Sigmoid colon (tissue), 7 donors: ENCODE data around the gene CDK18. TPM values are rescaled to one million over a fixed set of nuclear protein-coding genes. Genes with fewer than 3 reads are reported as not detected.

Experiments
- DNase-seq: peaks from one replicate; pipeline ENCODE4 v3.0.0-alpha.2; 2019
- H3K27ac ChIP-seq, 4 donors: fragments of 200-600 bp; sonication (generic); one replicate each; pipeline ENCODE4 v1.5.1; 2016 to 2019; ENCODE audit warnings: mild to moderate bottlenecking in 1 of 4
- H3K27me3 ChIP-seq, 3 donors: fragments of 200-600 bp; sonication (generic); one replicate each; pipeline ENCODE4 v1.5.1; 2019; ENCODE audit warnings: mild to moderate bottlenecking in 1 of 3
- H3K36me3 ChIP-seq, 4 donors: fragments of 200-600 bp; sonication (generic); one replicate each; pipeline ENCODE4 v1.5.1; 2016 to 2019
- H3K4me1 ChIP-seq, 4 donors: fragments of 200-600 bp; sonication (generic); one replicate each; pipeline ENCODE4 v1.5.1; 2017 to 2019
- H3K4me3 ChIP-seq, 4 donors: fragments of 200-600 bp; sonication (generic); one replicate each; pipeline ENCODE4 v1.5.1; 2017 to 2019; ENCODE audit warnings: mild to moderate bottlenecking in 2 of 4, moderate library complexity in 1 of 4
- H3K9me3 ChIP-seq, 4 donors: fragments of 200-600 bp in 3 of 4; sonication (generic) in 3 of 4; one replicate each; pipeline versions ENCODE4 v1.5.1 to v1.6.1; 2013 to 2019
- CTCF ChIP-seq, 4 experiments: fragments of 450-650 bp in 3 of 4; fragments of 200-600 bp in 1 of 4; IDR thresholded peaks; one replicate each; pipeline ENCODE4 v1.5.1; 2016 to 2019; ENCODE audit warnings: antibody characterized with exemption in 4 of 4, mild to moderate bottlenecking in 3 of 4, moderate library complexity in 2 of 4
- EP300 ChIP-seq, 4 donors: sonication (generic); formaldehyde crosslinking; IDR thresholded peaks; one replicate each; pipeline ENCODE4 v1.6.1; 2017; ENCODE audit warnings: antibody characterized with exemption in 4 of 4
- POLR2A ChIP-seq, 2 donors: fragments of 450-650 bp; IDR thresholded peaks; one replicate each; pipeline ENCODE4 v1.6.1; 2016; ENCODE audit warnings: antibody characterized with exemption in 2 of 2, mild to moderate bottlenecking in 2 of 2, moderate library complexity in 2 of 2
- POLR2AphosphoS5 ChIP-seq, 4 donors: sonication (generic); formaldehyde crosslinking; IDR thresholded peaks; one replicate each; pipeline ENCODE4 v1.6.1; 2017; ENCODE audit warnings: antibody characterized with exemption in 4 of 4
- WGBS, 2 donors: extraction: QIAGEN DNeasy Blood & Tissue Kit; methylation state at CpG; one replicate each; pipeline ENCODE4 v1.1.7; 2013; 5-methylcytosine and 5-hydroxymethylcytosine counted together
- intact Hi-C: fragments of 100-400 bp; cut with DNase I; formaldehyde crosslinking; loops from one replicate; pipeline ENCODE4 v1.15.1; 2023
- polyA plus RNA-seq, 3 donors: library from polyadenylated mRNA; stranded (reverse); fragments of 200-250 nt; gene quantifications; one replicate each; pipeline ENCODE4 v1.2.3, GENCODE V29; 2013
- total RNA-seq, 4 donors: library from RNA; depleted of rRNA; stranded (reverse); fragments of >200 nt; gene quantifications; one replicate each; pipeline ENCODE4 v1.1.0, GENCODE V29; 2016
- donor health status: healthy with polysubstance abuse.
- donor health status: Bipolar disorder and iron deficiency.
- donor health status: healthy.

Gene CDK18
- total and polyA plus RNA-seq, 7 donors = 6.7 to 26.8 (median 13.0) TPM

- H3K27ac ChIP-seq = no peak overlapping the region
- H3K4me1 ChIP-seq = peaks cover 0 to 22% (median 20%) of the 10 kb centered on the region in 4 donors
- intact Hi-C loops = no loop called here
- peak overlapping the region in 2 of 4 donors; percentile 12 to 26 for H3K4me3 ChIP-seq
- H3K27me3 ChIP-seq = peaks cover 50 to 84% (median 66%) of the 10 kb centered on the region in 3 donors
- H3K36me3 ChIP-seq = no peaks in the 10 kb centered on the region
- whole genome bisulfite sequencing, 2 donors = 2% methylated on average over 72 to 73 of the region's 74 CpGs
- H3K9me3 ChIP-seq = no peaks in the 10 kb centered on the region
- TF ChIP-seq POLR2AphosphoS5 (IDR thresholded peaks at IDR 0.05) (no peak), EP300 (IDR thresholded peaks at IDR 0.05) (no peak), POLR2A (IDR thresholded peaks at IDR 0.05) (no peak), CTCF (IDR thresholded peaks at IDR 0.05) (no peak)
- DNase-seq = no peak
These were observed 47.4 kb upstream of the CDK18 start for GRCh38 chr1:205456868-205457745.

GRCh38 chr1:205458777-205459566 lies 45.5 kb upstream of the CDK18 start:
- no peak overlapping the region for H3K4me3 ChIP-seq
- H3K9me3 ChIP-seq = no peaks in the 10 kb centered on the region
- 54 to 60% methylated on average over 6 of the region's 6 CpGs for WGBS, 2 donors
- H3K27me3 ChIP-seq = peaks cover 37 to 76% (median 53%) of the 10 kb centered on the region in 3 donors
- no peaks in the 10 kb centered on the region for H3K36me3 ChIP-seq
- peaks cover 0 to 22% (median 20%) of the 10 kb centered on the region in 4 donors for H3K4me1 ChIP-seq
- no peak overlapping the region for H3K27ac ChIP-seq
- DNase-seq = no peak
- TF ChIP-seq POLR2A (IDR thresholded peaks at IDR 0.05) (no peak), CTCF (IDR thresholded peaks at IDR 0.05) (no peak), POLR2AphosphoS5 (IDR thresholded peaks at IDR 0.05) (no peak), EP300 (IDR thresholded peaks at IDR 0.05) (no peak)
- intact Hi-C loops = no loop called here

- Histone ChIP-seq H3K27ac (no peak overlapping the region), H3K4me3 (no peak overlapping the region), H3K4me1 (no peaks in the 10 kb centered on the region), H3K36me3 (no peaks in the 10 kb centered on the region), H3K9me3 (no peaks in the 10 kb centered on the region), H3K27me3 (peaks cover 0 to 29% (median 0%) of the 10 kb centered on the region in 3 donors)
- DNase-seq = no peak
- no peak for TF ChIP-seq POLR2A (IDR thresholded peaks at IDR 0.05)
- TF ChIP-seq CTCF (IDR thresholded peaks at IDR 0.05) = no peak
- no peak for TF ChIP-seq EP300 (IDR thresholded peaks at IDR 0.05)
- no peak for TF ChIP-seq POLR2AphosphoS5 (IDR thresholded peaks at IDR 0.05)
- 78 to 87% methylated on average over 2 of the region's 2 CpGs for WGBS, 2 donors
- intact Hi-C loops = no loop called here
These were observed 39.1 kb upstream of the CDK18 start for GRCh38 chr1:205465392-205465791.

- TF ChIP-seq EP300 (IDR thresholded peaks at IDR 0.05) (no peak), POLR2A (IDR thresholded peaks at IDR 0.05) (no peak), POLR2AphosphoS5 (IDR thresholded peaks at IDR 0.05) (no peak), CTCF (IDR thresholded peaks at IDR 0.05) (no peak)
- WGBS, 2 donors = 54 to 70% methylated on average over 7 of the region's 7 CpGs
These were observed 37.8 kb upstream of the CDK18 start for GRCh38 chr1:205466595-205467220.

More at GRCh38 chr1:205466595-205467220, 37.8 kb upstream of the CDK18 start:
- Histone ChIP-seq H3K4me1 (no peaks in the 10 kb centered on the region), H3K36me3 (no peaks in the 10 kb centered on the region), H3K27me3 (peaks cover 0 to 23% (median 0%) of the 10 kb centered on the region in 3 donors), H3K9me3 (no peaks in the 10 kb centered on the region), H3K4me3 (no peak overlapping the region), H3K27ac (no peak overlapping the region)
- intact Hi-C loops = no loop called here
- DNase-seq = no peak
